ENCODE measurements around the gene ZHX3.
A peak's percentile ranks its signal among the peaks of the same experiment; 100 is the strongest.

The ZHX3 gene

GRCh38 chr20:41317546-41318270 is at the start of gene ZHX3:
TSS of gene ZHX3 (minus strand) at chr20:41317731. CDS start at chr20:41204916, 112,815 bp downstream.
- peak; percentile 63 for DNase-seq (ENCODE audit: low read depth, low spot score)
- ChIA-PET CTCF (interaction anchor here (0.9 to 1.0 kb wide), 2 partner anchors 9 to 142 kb away, joined by 3 read pairs; no protein-coding TSS in a partner anchor), POLR2A (interaction anchor here (3.3 kb wide), 1 partner anchor 12 kb away, joined by 20 read pairs; no protein-coding TSS in a partner anchor)
- no peak for TF ChIP-seq CTCF (IDR thresholded peaks at IDR 0.05; ENCODE audit: insufficient read depth, low read length, missing control alignments)
- peak within 1 kb of the TSS; percentile 86 for H3K4me3 ChIP-seq (ENCODE audit: low read depth, low read length)

- ChIA-PET CTCF (interaction anchor here (0.7 to 1.0 kb wide), 2 partner anchors 9 to 14 kb away, joined by 3 read pairs; no protein-coding TSS in a partner anchor), POLR2A (no interaction called here)
- no peak for DNase-seq (ENCODE audit: low read depth, low spot score)
- TF ChIP-seq CTCF (IDR thresholded peaks at IDR 0.05; ENCODE audit: insufficient read depth, low read length, missing control alignments): no peak
- H3K4me3 ChIP-seq (ENCODE audit: low read depth, low read length): no peak overlapping the region
Observed at GRCh38 chr20:41367393-41367695, 49.8 kb upstream of the ZHX3 start.

GRCh38 chr20:41366546-41367392 is 49.2 kb upstream of the ZHX3 start, which contains the start of gene EMILIN3:
TSS of gene EMILIN3 (minus strand) at chr20:41366818. CDS start at chr20:41366634, 184 bp downstream.
- DNase-seq (ENCODE audit: low read depth, low spot score): no peak
- TF ChIP-seq CTCF (IDR thresholded peaks at IDR 0.05; ENCODE audit: insufficient read depth, low read length, missing control alignments): no peak
- H3K4me3 ChIP-seq (ENCODE audit: low read depth, low read length): peak within 1 kb of the TSS; percentile 12
- ChIA-PET POLR2A (no interaction called here), CTCF (interaction anchor here (1.0 kb wide), 1 partner anchor 14 kb away, joined by 3 read pairs; no protein-coding TSS in a partner anchor)

DNA sequence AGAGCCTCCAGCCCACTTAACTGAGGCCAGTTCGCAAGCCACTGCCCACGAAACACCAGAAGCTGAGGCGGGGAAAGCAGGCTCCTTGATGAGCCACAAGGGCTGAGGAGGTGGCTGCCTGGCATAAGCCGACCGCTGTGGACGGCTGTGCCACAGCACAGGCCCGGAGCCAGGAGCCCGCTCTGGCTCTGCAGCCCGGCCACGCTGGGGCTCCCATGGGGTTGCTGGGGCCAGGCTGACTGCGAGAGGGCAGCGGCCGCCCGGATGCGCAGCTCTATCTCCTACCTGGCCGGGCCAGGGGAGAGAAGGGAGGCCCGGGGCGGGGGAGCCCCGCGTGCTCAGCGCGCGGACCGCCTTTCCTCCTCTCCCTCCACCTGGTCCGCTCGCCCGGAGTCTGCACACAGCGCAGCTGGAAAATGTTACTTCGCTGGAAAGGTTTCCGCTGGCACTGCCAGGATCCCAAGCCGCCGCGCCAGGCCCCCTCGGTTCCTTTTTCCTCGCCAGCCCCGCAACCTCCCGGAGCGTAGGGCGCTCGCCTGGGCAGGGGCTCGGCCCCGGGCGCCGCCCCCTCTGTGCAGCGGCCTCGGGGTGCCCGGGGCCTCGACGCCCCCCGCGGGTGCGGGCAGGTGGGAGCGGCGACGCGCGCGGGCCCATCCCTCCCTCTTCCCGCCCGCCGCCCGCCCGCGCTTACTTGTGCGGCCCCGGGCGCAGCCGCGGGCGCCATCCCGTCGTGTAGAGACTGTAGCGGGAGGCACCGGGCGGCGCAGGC is 48.4 kb upstream of the ZHX3 start:
- no peak for TF ChIP-seq CTCF (IDR thresholded peaks at IDR 0.05; ENCODE audit: insufficient read depth, low read length, missing control alignments)
- DNase-seq (ENCODE audit: low read depth, low spot score): no peak
- POLR2A ChIA-PET: no interaction called here
- no peak overlapping the region; the same call in none of the 2 replicates for H3K4me3 ChIP-seq (ENCODE audit: low read depth, low read length)
- CTCF ChIA-PET: interaction anchor here (0.9 kb wide), 1 partner anchor 193 kb away, joined by 3 read pairs; no protein-coding TSS in a partner anchor

DNA sequence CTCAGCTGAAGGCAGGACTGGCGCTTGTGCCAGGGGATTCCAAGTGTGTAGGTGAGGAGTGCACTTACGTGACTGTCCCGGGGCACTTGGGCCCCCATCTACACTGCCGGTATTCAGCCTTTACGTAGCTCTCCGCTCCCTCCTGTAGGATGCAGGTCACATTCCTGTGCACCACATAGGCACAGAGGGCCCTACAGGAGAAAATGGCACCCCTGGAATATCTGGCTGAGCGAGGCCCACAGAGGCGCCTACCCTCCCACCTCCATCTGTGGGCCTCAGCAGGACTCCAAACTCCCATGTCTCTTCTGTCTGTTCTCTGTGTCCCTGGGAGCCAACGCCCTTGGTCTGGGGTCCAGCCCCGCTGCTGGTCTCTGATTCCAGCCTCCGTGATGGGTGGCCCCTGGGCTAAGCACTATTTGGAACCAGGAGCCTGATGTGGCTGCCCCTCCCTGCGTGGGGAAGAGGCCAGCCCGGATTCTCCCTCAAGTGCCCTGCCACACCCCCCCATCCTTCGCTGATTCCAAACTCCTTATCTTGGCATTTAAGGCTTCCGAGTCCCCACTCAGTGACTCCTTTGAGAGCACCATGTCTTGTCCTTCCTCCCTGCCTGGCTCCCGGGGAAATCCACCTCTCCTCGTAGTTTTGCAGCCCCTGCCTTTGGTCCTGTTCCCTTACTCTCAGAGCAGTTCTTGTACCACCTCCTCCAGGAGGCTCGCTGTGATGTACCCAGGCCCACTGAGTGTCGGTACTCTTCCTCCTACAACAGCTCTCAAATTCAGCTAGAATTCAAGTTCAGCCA is 47.6 kb upstream of the ZHX3 start:
- ChIA-PET POLR2A (no interaction called here), CTCF (interaction anchor here (0.9 to 1.0 kb wide), 2 partner anchors 26 to 192 kb away, joined by 3 read pairs; no protein-coding TSS in a partner anchor)

More for the DNA sequence above, 47.6 kb upstream of the ZHX3 start:
- no peak for DNase-seq (ENCODE audit: low read depth, low spot score)
- TF ChIP-seq CTCF (IDR thresholded peaks at IDR 0.05; ENCODE audit: insufficient read depth, low read length, missing control alignments): no peak
- no peak overlapping the region for H3K4me3 ChIP-seq (ENCODE audit: low read depth, low read length)

Measured in AG04449 (cell line).